ENCODE measurements around the gene G3BP1. TPM values are rescaled to one million over a fixed set of nuclear protein-coding genes. Genes with fewer than 3 reads are reported as not detected.
"Not testable (repeated sequence)": the region's sequence is repeated elsewhere in the genome, so short reads cannot be mapped to it uniquely, and the experiment has no call there.

G3BP1 gene
- total RNA-seq, 1 experiment from 2014 or later, result 204 TPM

DNA sequence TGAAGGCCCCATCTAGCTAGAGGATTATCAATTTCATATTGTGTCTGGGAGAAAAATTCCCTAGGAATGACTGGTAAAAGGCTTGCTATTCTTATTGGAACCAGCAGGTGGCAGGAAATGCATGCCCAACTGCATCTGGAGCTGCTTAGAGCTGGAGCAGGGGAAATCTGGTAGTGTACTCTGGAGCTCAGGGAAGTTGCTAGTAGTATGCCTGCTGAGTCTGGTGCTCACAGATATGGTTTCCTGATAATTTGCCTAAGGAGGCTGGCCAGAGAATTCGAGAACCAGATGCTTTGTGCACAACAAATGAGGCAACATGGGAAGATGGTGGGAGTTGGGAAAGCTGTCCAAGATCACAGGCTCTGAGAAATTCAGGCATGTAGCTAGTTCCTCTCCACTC, 53.7 kb downstream of the G3BP1 start:
- Histone ChIP-seq H3K27me3 (ENCODE audit: control insufficient read depth, insufficient read depth, low read length) (no peaks in the 10 kb centered on the region), H3K36me3 (replicated peaks; ENCODE audit: control insufficient read depth, insufficient read depth, low read length) (no peaks in the 10 kb centered on the region; the same call in none of the 2 replicates), H3K4me3 (ENCODE audit: insufficient read depth, low read depth, low read length) (no peak overlapping the region)
- peak; percentile 52 for DNase-seq

DNA sequence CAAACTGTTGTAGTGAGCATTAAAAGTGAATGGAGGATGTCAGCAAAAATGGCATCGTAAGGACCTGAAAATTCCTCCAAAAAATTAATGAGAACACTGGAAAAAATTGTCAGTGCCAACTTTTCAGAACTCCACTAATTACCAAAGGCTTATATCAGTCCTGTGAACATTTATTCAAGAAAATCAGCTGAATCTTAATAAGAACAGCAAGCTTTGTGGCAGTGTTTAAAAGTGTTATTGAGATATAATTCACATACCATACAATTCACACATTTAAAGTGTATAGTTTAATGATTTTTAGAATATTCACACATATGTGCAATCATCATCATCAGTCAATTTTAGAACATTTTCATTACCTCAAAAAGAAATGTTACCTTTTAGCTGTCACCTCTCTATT, 57.6 kb downstream of the G3BP1 start:
- no peak overlapping the region for H3K4me3 ChIP-seq (ENCODE audit: insufficient read depth, low read depth, low read length)
- H3K36me3 ChIP-seq (replicated peaks; ENCODE audit: control insufficient read depth, insufficient read depth, low read length), result no peaks in the 10 kb centered on the region; the same call in 1 of the 2 replicates
- no peak for DNase-seq
- H3K27me3 ChIP-seq (ENCODE audit: control insufficient read depth, insufficient read depth, low read length), result no peaks in the 10 kb centered on the region

DNA sequence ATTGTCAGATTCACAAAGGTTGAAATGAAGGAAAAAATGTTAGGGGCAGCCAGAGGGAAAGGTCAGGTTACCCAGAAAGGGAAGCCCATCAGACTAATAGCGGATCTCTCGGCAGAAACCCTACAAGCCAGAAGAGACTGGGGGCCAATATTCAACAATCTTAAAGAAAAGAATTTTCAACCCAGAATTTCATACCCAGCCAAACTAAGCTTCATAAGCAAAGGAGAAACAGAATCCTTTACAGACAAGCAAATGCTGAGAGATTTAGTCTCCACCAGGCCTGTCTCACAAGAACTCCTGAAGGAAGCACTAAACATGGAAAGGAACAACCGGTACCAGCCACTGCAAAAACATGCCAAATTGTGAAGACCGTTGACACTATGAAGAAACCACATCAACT, 61.1 kb downstream of the G3BP1 start:
- DNase-seq; H3K4me3 ChIP-seq (ENCODE audit: insufficient read depth, low read depth, low read length); H3K36me3 ChIP-seq (replicated peaks; ENCODE audit: control insufficient read depth, insufficient read depth, low read length); H3K27me3 ChIP-seq (ENCODE audit: control insufficient read depth, insufficient read depth, low read length): not testable (repeated sequence)

DNA sequence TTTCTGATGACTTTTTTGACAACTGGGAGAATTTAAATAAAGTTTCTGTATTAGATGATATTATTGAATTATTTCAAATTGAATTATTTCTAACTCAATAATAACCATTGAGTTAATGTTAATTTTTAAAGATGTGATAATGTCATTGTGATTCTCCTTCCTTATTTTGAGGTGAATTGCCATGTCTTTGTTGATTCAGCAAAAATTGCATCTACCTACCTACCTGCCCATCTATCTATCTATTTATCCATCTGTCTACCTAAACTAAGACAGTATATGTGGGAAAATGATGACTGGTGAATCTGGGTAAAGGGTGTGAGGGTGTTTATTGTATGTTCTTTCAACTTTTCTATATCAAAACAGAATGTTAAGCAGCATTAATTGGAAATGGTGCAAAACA, 75.0 kb downstream of the G3BP1 start:
- H3K4me3 ChIP-seq (ENCODE audit: insufficient read depth, low read depth, low read length), result no peak overlapping the region
- DNase-seq, result no peak
- H3K36me3 ChIP-seq (replicated peaks; ENCODE audit: control insufficient read depth, insufficient read depth, low read length), result no peaks in the 10 kb centered on the region
- H3K27me3 ChIP-seq (ENCODE audit: control insufficient read depth, insufficient read depth, low read length), result no peaks in the 10 kb centered on the region

DNA sequence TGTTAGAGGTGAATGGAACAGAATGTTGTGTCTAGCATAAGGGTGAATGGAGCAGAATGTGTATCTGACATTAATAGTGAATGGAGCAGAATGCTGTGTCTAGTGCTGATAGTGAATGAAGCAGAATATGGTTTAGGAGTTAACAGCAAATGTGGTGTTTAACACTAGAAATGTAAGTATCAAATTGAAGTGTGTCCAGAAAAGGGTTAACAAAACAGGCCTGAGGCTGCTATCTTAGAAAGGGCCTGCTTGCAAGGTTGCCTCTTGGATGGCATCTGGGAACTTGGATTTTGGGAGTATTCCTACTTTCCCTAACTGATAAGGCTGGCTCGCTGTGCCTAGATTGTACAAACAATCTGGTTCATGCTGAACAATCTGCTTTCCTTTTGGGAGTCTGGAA, 76.1 kb downstream of the G3BP1 start:
- H3K27me3 ChIP-seq (ENCODE audit: control insufficient read depth, insufficient read depth, low read length), result no peaks in the 10 kb centered on the region
- DNase-seq, result no peak
- H3K4me3 ChIP-seq (ENCODE audit: insufficient read depth, low read depth, low read length), result no peak overlapping the region
- no peaks in the 10 kb centered on the region for H3K36me3 ChIP-seq (replicated peaks; ENCODE audit: control insufficient read depth, insufficient read depth, low read length)

DNA sequence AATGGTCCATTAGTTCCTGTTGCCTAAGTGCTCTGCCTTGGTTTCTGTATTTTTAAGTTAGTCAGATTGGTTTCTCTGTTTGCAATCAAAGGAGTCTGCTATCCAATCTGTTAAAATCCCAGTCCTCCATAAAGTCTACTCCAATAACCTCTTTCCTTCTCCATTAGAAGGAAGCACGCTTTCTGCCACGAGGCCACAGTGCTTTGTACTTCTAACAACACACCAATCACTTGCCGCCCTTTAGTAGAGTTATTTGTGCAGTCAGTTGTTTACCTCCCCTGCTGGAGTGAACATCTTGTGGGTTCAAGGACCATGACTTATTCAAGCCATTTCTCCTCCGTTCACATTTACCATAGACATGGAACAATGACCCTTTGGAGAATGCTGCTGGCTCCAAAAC, 83.9 kb downstream of the G3BP1 start:
- no peak for DNase-seq
- Histone ChIP-seq H3K36me3 (replicated peaks; ENCODE audit: control insufficient read depth, insufficient read depth, low read length) (no peaks in the 10 kb centered on the region), H3K27me3 (ENCODE audit: control insufficient read depth, insufficient read depth, low read length) (no peaks in the 10 kb centered on the region), H3K4me3 (ENCODE audit: insufficient read depth, low read depth, low read length) (no peak overlapping the region)

DNA sequence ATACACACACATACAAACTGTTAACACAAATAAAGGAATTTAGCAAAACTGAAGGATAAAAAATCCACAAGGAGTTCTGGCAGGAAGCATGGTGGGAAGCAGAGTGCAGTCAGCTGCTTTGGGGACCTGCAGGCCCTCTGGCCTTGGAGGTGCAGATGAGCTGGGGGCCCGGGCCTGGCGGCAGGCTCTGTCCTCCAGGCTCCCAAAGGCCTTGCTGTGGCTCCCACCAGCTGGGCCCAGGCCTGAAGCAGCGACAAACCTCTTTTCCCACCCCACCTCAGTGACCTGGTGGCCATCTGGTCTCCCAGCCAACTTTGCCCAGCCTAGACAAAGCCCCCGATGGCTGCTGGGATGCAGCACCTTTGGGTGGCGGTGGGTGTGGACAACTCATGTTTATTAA, 85.1 kb downstream of the G3BP1 start:
- Histone ChIP-seq H3K27me3 (ENCODE audit: control insufficient read depth, insufficient read depth, low read length) (no peaks in the 10 kb centered on the region), H3K36me3 (replicated peaks; ENCODE audit: control insufficient read depth, insufficient read depth, low read length) (no peaks in the 10 kb centered on the region), H3K4me3 (ENCODE audit: insufficient read depth, low read depth, low read length) (no peak overlapping the region)
- DNase-seq, result no peak

DNA sequence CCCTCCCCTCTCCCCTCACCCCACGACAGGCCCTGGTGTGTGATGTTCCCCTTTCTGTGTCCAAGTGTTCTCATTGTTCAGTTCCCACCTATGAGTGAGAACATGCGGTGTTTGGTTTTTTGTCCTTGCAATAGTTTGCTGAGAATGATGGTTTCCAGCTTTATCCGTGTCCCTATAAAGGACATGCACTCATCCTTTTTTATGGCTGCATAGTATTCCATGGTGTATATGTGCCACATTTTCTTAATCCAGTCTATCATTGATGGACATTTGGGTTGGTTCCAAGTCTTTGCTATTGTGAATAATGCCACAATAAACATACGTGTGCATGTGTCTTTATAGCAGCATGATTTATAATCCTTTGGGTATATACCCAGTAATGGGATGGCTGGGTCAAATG, 89.1 kb downstream of the G3BP1 start:
- H3K4me3 ChIP-seq (ENCODE audit: insufficient read depth, low read depth, low read length); DNase-seq; H3K36me3 ChIP-seq (replicated peaks; ENCODE audit: control insufficient read depth, insufficient read depth, low read length); H3K27me3 ChIP-seq (ENCODE audit: control insufficient read depth, insufficient read depth, low read length): not testable (repeated sequence)

Other genes with a start within 250 kb of the G3BP1 start
- under 0.01 TPM in 2 replicates for gene FAT2, start 180.6 kb upstream of the G3BP1 start, total RNA-seq (2014; rRNA removed; shearing (Covaris generic))
- 419 and 483 TPM in 2 replicates for gene SPARC, start 85.0 kb upstream of the G3BP1 start, total RNA-seq (2014; rRNA removed; shearing (Covaris generic))
- 38.9 and 50.9 TPM in 2 replicates for gene ATOX1, start 13.3 kb upstream of the G3BP1 start, total RNA-seq (2014; rRNA removed; shearing (Covaris generic))
- gene GLRA1, start 152.9 kb downstream of the G3BP1 start, total RNA-seq (2014; rRNA removed; shearing (Covaris generic)), result not detected in 2 replicates

Measured in H7 (cell line).